ENCODE measurements around the gene PRKG2.
"Not testable (repeated sequence)": the region's sequence is repeated elsewhere in the genome, so short reads cannot be mapped to it uniquely, and the experiment has no call there.

Gene PRKG2

GRCh38 chr4:81153714-81154323 is 61.2 kb downstream of the PRKG2 start:
- DNase-seq (ENCODE audit: low read depth, low spot score), result not testable (repeated sequence)

- no peak for DNase-seq (ENCODE audit: low read depth, low spot score)
Observed at GRCh38 chr4:81152839-81153713, 61.9 kb downstream of the PRKG2 start.

- DNase-seq (ENCODE audit: low read depth, low spot score), result no peak
Observed at GRCh38 chr4:81149976-81150375, 65.0 kb downstream of the PRKG2 start.

- no peak for DNase-seq (ENCODE audit: low read depth, low spot score)
Observed at GRCh38 chr4:81148576-81148975, 66.4 kb downstream of the PRKG2 start.

GRCh38 chr4:81146466-81146865 is 68.6 kb downstream of the PRKG2 start:
- DNase-seq (ENCODE audit: low read depth, low spot score), result no peak

- no peak for DNase-seq (ENCODE audit: low read depth, low spot score)
Observed at GRCh38 chr4:81143183-81143582, 71.8 kb downstream of the PRKG2 start.

GRCh38 chr4:81142744-81143143 is 72.3 kb downstream of the PRKG2 start:
- DNase-seq (ENCODE audit: low read depth, low spot score), result no peak

- DNase-seq (ENCODE audit: low read depth, low spot score), result no peak
Observed at GRCh38 chr4:81137894-81138293, 77.1 kb downstream of the PRKG2 start.

- DNase-seq (ENCODE audit: low read depth, low spot score), result no peak
Observed at GRCh38 chr4:81137446-81137845, 77.6 kb downstream of the PRKG2 start.

GRCh38 chr4:81136161-81136905 is 78.7 kb downstream of the PRKG2 start:
- no peak for DNase-seq (ENCODE audit: low read depth, low spot score)

- DNase-seq (ENCODE audit: low read depth, low spot score), result no peak
Observed at GRCh38 chr4:81135501-81135900, 79.5 kb downstream of the PRKG2 start.

- no peak for DNase-seq (ENCODE audit: low read depth, low spot score)
Observed at GRCh38 chr4:81131563-81131962, 83.5 kb downstream of the PRKG2 start.

GRCh38 chr4:81131066-81131465 is 84.0 kb downstream of the PRKG2 start:
- no peak for DNase-seq (ENCODE audit: low read depth, low spot score)

GRCh38 chr4:81130569-81130968 is 84.5 kb downstream of the PRKG2 start:
- DNase-seq (ENCODE audit: low read depth, low spot score), result no peak

GRCh38 chr4:81120055-81120454 is 95.0 kb downstream of the PRKG2 start:
- DNase-seq (ENCODE audit: low read depth, low spot score), result no peak

GRCh38 chr4:81118086-81118485 is 96.9 kb downstream of the PRKG2 start:
- DNase-seq (ENCODE audit: low read depth, low spot score), result no peak

GRCh38 chr4:81116566-81116965 is 98.5 kb downstream of the PRKG2 start:
- no peak for DNase-seq (ENCODE audit: low read depth, low spot score)

- no peak for DNase-seq (ENCODE audit: low read depth, low spot score)
Observed at GRCh38 chr4:81113024-81113423, 102.0 kb downstream of the PRKG2 start.

GRCh38 chr4:81109356-81109755 is 105.7 kb downstream of the PRKG2 start:
- no peak for DNase-seq (ENCODE audit: low read depth, low spot score)

GRCh38 chr4:81106150-81106549 is 108.9 kb downstream of the PRKG2 start:
- no peak for DNase-seq (ENCODE audit: low read depth, low spot score)

GRCh38 chr4:81102107-81102506 is 112.9 kb downstream of the PRKG2 start:
- no peak for DNase-seq (ENCODE audit: low read depth, low spot score)

- DNase-seq (ENCODE audit: low read depth, low spot score), result no peak
Observed at GRCh38 chr4:81096566-81096965, 118.5 kb downstream of the PRKG2 start.

Data from iPS DF 19.7 (cell line).